DND-41 (cell line): ENCODE data around the gene TXNDC15.

Source experiments
- ATAC-seq: fragments of 200-7000 bp; cut with Tn5 transposase; 3 replicates; pipeline ENCODE4 v1.9.1; 2021; ENCODE audit warnings: low read depth; ENCODE audit not compliant: insufficient read depth
- DNase-seq: peaks from one replicate; pipeline ENCODE4 v3.0.0-alpha.2; 2020
- H2AFZ ChIP-seq: 2 replicates; pipeline ENCODE4 v1.6.0; 2012; ENCODE audit warnings: low read depth, low read length
- H3K27ac ChIP-seq: 2 replicates; pipeline ENCODE4 v1.5.1; 2012; ENCODE audit warnings: low read length, inconsistent platforms
- H3K27me3 ChIP-seq: fragments of 200-600 bp; sonication (generic); 2 replicates; pipeline ENCODE4 v1.6.0; 2012; ENCODE audit warnings: low read length, mild to moderate bottlenecking, inconsistent platforms; ENCODE audit not compliant: insufficient read depth, poor library complexity
- H3K36me3 ChIP-seq: 2 replicates; pipeline ENCODE4 v1.5.1; 2012; ENCODE audit warnings: low read length, inconsistent platforms; ENCODE audit not compliant: insufficient read depth
- H3K4me1 ChIP-seq: 2 replicates; pipeline ENCODE4 v1.5.1; 2012; ENCODE audit warnings: mild to moderate bottlenecking, low read length; ENCODE audit not compliant: insufficient read depth
- H3K4me2 ChIP-seq: 2 replicates; pipeline ENCODE4 v1.6.0; 2012; ENCODE audit warnings: mild to moderate bottlenecking, moderate library complexity, low read length, inconsistent platforms; ENCODE audit not compliant: insufficient read depth
- H3K4me3 ChIP-seq, 2 experiments: fragments of 200-600 bp in 1 of 2; shearing (Covaris generic) in 1 of 2; 2 replicates each; pipeline ENCODE4 v1.5.1; 2012 to 2016; ENCODE audit warnings: inconsistent platforms in 2 of 2, low read length in 2 of 2, mild to moderate bottlenecking in 2 of 2, low read depth in 1 of 2, moderate library complexity in 1 of 2
- H3K79me2 ChIP-seq: 2 replicates; pipeline ENCODE4 v1.6.0; 2012; ENCODE audit warnings: low read length, inconsistent platforms; ENCODE audit not compliant: insufficient read depth
- H3K9ac ChIP-seq: 2 replicates; pipeline ENCODE4 v1.6.0; 2012; ENCODE audit warnings: low read depth, mild to moderate bottlenecking, inconsistent platforms, low read length, moderate library complexity
- H3K9me3 ChIP-seq: 2 replicates; pipeline ENCODE4 v1.5.1; 2012; ENCODE audit warnings: low read length, moderate library complexity, mild to moderate bottlenecking, inconsistent platforms; ENCODE audit not compliant: insufficient read depth, severe bottlenecking
- H4K20me1 ChIP-seq: 2 replicates; pipeline ENCODE4 v1.6.0; 2012; ENCODE audit warnings: low read length; ENCODE audit not compliant: insufficient read depth
- EZH2 ChIP-seq: IDR thresholded peaks from 3 replicates; pipeline ENCODE4 v1.6.1; 2012; ENCODE audit warnings: borderline replicate concordance, low read depth, mild to moderate bottlenecking, moderate library complexity, low read length, inconsistent platforms; ENCODE audit not compliant: severe bottlenecking
- TF ChIP-seq, protein P1 (sequence below): IDR thresholded peaks from 2 replicates; pipeline ENCODE4 v1.5.1; 2012; ENCODE audit warnings: borderline replicate concordance, low read length, moderate library complexity, mild to moderate bottlenecking; ENCODE audit not compliant: poor library complexity, severe bottlenecking; ENCODE audit errors: extremely low read depth

The TXNDC15 gene

DNA sequence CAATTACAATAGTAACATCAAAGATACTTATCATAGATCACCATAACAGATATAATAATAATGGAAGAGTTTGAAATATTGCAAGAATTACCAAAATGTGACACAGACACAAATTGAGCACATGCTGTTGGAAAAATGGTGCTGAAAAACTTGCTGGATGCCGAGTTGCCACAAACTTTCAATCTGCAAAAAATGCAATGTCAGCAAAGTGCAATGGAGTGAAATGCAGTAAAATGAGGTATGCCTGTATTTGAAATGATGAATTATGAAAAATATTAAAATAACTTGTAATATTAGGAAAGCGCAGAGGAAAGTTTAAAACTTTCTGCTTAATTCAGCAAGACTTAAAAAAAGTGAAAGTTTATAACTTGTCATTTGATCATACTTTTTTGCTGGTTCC is 18.8 kb downstream of the TXNDC15 start:
- peaks cover 41% of the 10 kb centered on the region for H3K79me2 ChIP-seq
- no peaks in the 10 kb centered on the region for H3K4me1 ChIP-seq
- no peak overlapping the region for H3K4me2 ChIP-seq
- H2AFZ ChIP-seq: no peak overlapping the region
- no peak overlapping the region for H3K4me3 ChIP-seq
- H3K27ac ChIP-seq: no peak overlapping the region
- H3K9me3 ChIP-seq: no peaks in the 10 kb centered on the region
- no peaks in the 10 kb centered on the region for H3K27me3 ChIP-seq
- H4K20me1 ChIP-seq: peaks cover 3% of the 10 kb centered on the region; the same call in 1 of the 2 replicates
- DNase-seq: no peak
- no peak for ATAC-seq
- H3K36me3 ChIP-seq: peaks cover 65% of the 10 kb centered on the region
- TF ChIP-seq, protein P1, sequence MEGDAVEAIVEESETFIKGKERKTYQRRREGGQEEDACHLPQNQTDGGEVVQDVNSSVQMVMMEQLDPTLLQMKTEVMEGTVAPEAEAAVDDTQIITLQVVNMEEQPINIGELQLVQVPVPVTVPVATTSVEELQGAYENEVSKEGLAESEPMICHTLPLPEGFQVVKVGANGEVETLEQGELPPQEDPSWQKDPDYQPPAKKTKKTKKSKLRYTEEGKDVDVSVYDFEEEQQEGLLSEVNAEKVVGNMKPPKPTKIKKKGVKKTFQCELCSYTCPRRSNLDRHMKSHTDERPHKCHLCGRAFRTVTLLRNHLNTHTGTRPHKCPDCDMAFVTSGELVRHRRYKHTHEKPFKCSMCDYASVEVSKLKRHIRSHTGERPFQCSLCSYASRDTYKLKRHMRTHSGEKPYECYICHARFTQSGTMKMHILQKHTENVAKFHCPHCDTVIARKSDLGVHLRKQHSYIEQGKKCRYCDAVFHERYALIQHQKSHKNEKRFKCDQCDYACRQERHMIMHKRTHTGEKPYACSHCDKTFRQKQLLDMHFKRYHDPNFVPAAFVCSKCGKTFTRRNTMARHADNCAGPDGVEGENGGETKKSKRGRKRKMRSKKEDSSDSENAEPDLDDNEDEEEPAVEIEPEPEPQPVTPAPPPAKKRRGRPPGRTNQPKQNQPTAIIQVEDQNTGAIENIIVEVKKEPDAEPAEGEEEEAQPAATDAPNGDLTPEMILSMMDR: no peak
- H3K9ac ChIP-seq: no peak overlapping the region

DNA sequence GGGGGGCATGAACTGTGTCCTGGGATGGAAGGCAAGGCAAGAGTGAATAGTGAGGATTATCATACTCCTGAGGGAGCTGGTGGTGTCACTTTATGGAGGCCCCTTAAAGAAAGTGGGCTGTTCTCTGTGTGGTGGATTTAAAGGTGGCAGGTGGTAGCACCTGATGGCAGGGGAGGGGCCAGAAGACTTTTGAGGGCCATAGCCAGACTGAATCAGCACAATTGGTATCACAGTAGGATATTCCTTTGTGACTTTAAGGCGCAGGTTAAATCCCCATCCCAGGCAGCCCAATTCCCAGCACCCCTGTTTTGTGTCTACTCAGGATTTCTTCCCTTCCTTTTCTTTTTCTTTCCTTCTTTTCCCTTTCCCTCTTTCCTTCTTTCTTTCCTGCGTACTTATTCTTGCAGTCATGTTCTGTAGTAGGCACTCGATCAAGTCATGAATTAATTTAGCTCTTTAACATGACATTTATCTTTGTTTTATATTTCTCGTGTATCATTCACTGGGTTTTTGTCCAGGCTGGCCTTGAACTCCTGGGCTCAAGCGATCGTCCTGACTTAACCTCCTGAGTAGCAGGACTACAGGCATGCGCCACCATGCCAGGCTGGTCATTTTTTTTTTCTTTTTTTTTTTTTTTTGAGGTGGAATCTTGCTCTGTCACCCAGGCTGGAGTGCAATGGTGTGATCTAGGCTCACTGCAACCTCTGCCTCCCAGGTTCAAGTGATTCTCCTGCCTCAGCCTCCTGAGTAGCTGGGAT is 19.8 kb downstream of the TXNDC15 start:
- Histone ChIP-seq H3K4me3 (no peak overlapping the region), H3K79me2 (peaks cover 34% of the 10 kb centered on the region), H3K9me3 (no peaks in the 10 kb centered on the region), H3K4me1 (no peaks in the 10 kb centered on the region), H4K20me1 (peaks cover 1% of the 10 kb centered on the region; the same call in 1 of the 2 replicates), H3K27ac (no peak overlapping the region), H2AFZ (no peak overlapping the region), H3K36me3 (peaks cover 65% of the 10 kb centered on the region), H3K9ac (no peak overlapping the region), H3K27me3 (no peaks in the 10 kb centered on the region), H3K4me2 (no peak overlapping the region)
- DNase-seq: no peak
- no peak for ATAC-seq
- no peak for TF ChIP-seq EZH2
- TF ChIP-seq, protein P1: no peak

DNA sequence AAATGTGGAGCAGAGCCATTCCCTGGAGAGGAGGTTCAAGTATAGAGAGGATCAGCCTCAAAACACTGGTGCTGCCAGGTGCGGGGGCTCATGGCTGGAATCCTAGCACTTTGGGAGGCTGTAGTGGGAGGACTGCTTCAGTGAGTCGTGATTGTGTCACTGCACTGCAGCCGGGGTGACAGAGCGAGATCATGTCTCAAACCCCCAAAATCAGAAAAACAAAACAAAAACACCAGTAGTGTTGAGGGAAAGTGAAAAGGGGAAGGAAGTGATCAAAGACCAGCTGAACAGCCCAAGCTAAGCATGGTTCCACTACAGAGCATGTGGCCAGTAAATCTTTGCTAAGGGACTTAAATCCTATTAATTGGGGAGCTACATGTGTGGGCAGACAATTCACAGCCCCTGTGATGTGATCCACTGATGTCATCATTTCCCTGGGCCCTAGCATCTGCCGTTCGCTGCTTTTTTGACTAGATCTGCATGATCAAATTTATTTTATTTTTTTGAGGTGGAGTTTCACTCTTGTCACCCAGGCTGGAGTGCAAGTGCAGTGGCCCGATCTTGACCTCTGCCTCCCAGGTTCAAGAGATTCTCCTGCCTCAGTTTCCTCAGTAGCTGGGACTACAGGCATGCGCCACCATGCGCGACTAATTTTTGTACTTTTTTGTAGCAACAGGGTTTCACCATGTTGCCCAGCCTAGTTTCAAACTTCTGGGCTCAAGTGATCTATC is 28.1 kb downstream of the TXNDC15 start:
- Histone ChIP-seq H3K4me3 (no peak overlapping the region), H3K4me2 (no peak overlapping the region)
- no peak for DNase-seq

More for the DNA sequence above, 28.1 kb downstream of the TXNDC15 start:
- Histone ChIP-seq H4K20me1 (no peaks in the 10 kb centered on the region), H3K27ac (no peak overlapping the region), H2AFZ (no peak overlapping the region), H3K79me2 (peaks cover 15% of the 10 kb centered on the region), H3K9ac (no peak overlapping the region), H3K27me3 (no peaks in the 10 kb centered on the region), H3K36me3 (peaks cover 41% of the 10 kb centered on the region), H3K9me3 (no peaks in the 10 kb centered on the region), H3K4me1 (peaks cover 27% of the 10 kb centered on the region)
- TF ChIP-seq, protein P1: no peak
- TF ChIP-seq EZH2: no peak
- no peak for ATAC-seq
